ENCODE data around the gene SLCO1A2.
"Not testable (repeated sequence)": the region's sequence is repeated elsewhere in the genome, so short reads cannot be mapped to it uniquely, and the experiment has no call there.

SLCO1A2 gene

GRCh38 chr12:21334771-21335325 is at the start of gene SLCO1A2:
TSS of gene SLCO1A2 (minus strand) at chr12:21334917. CDS start at chr12:21334647, 270 bp downstream.
- no peaks in the 10 kb centered on the region for H3K36me3 ChIP-seq (ENCODE audit: insufficient read depth, low read depth, low read length)

GRCh38 chr12:21384261-21384660 is 49.5 kb upstream of the SLCO1A2 start:
- Histone ChIP-seq H3K27ac (ENCODE audit: low read length) (no peak overlapping the region), H3K27me3 (ENCODE audit: insufficient read depth, low read length) (no peaks in the 10 kb centered on the region), H3K9ac (ENCODE audit: low read depth, low read length) (no peak overlapping the region), H3K4me3 (ENCODE audit: low read length) (no peak overlapping the region), H3K9me3 (ENCODE audit: insufficient read depth, low read depth, low read length) (no peaks in the 10 kb centered on the region), H3K4me1 (ENCODE audit: insufficient read depth, low read length) (no peaks in the 10 kb centered on the region), H3K36me3 (ENCODE audit: insufficient read depth, low read depth, low read length) (no peaks in the 10 kb centered on the region)

More at GRCh38 chr12:21334771-21335325, at the start of gene SLCO1A2:
- Histone ChIP-seq H3K27ac (ENCODE audit: low read length) (no peak within 1 kb of the TSS), H3K4me1 (ENCODE audit: insufficient read depth, low read length) (peaks cover 8% of the 10 kb centered on the region), H3K4me3 (ENCODE audit: low read length) (no peak within 1 kb of the TSS), H3K9ac (ENCODE audit: low read depth, low read length) (no peak within 1 kb of the TSS), H3K27me3 (ENCODE audit: insufficient read depth, low read length) (no peaks in the 10 kb centered on the region), H3K9me3 (ENCODE audit: insufficient read depth, low read depth, low read length) (peaks cover 30% of the 10 kb centered on the region)

- not testable (repeated sequence) for H3K9ac ChIP-seq (ENCODE audit: low read depth, low read length); H3K27ac ChIP-seq (ENCODE audit: low read length); H3K36me3 ChIP-seq (ENCODE audit: insufficient read depth, low read depth, low read length); H3K4me3 ChIP-seq (ENCODE audit: low read length); H3K27me3 ChIP-seq (ENCODE audit: insufficient read depth, low read length); H3K9me3 ChIP-seq (ENCODE audit: insufficient read depth, low read depth, low read length); H3K4me1 ChIP-seq (ENCODE audit: insufficient read depth, low read length)
These were observed 46.6 kb upstream of the SLCO1A2 start for GRCh38 chr12:21381320-21381719.

GRCh38 chr12:21379218-21379617 is 44.5 kb upstream of the SLCO1A2 start:
- Histone ChIP-seq H3K4me3 (ENCODE audit: low read length) (no peak overlapping the region), H3K36me3 (ENCODE audit: insufficient read depth, low read depth, low read length) (no peaks in the 10 kb centered on the region), H3K27me3 (ENCODE audit: insufficient read depth, low read length) (no peaks in the 10 kb centered on the region), H3K27ac (ENCODE audit: low read length) (no peak overlapping the region), H3K4me1 (ENCODE audit: insufficient read depth, low read length) (0 out of 2 replicates have a peak, but pooled peaks cover 2% of the 10 kb centered on the region), H3K9me3 (ENCODE audit: insufficient read depth, low read depth, low read length) (no peaks in the 10 kb centered on the region), H3K9ac (ENCODE audit: low read depth, low read length) (no peak overlapping the region)

- no peak within 1 kb of the TSS for H3K9ac ChIP-seq (ENCODE audit: low read depth, low read length)
- H3K36me3 ChIP-seq (ENCODE audit: insufficient read depth, low read depth, low read length), result no peaks in the 10 kb centered on the region
- H3K9me3 ChIP-seq (ENCODE audit: insufficient read depth, low read depth, low read length), result no peaks in the 10 kb centered on the region
- H3K4me1 ChIP-seq (ENCODE audit: insufficient read depth, low read length), result 0 out of 2 replicates have a peak, but pooled peaks cover 2% of the 10 kb centered on the region
- H3K27ac ChIP-seq (ENCODE audit: low read length), result no peak within 1 kb of the TSS
- H3K4me3 ChIP-seq (ENCODE audit: low read length), result no peak within 1 kb of the TSS
- H3K27me3 ChIP-seq (ENCODE audit: insufficient read depth, low read length), result no peaks in the 10 kb centered on the region
These were observed 37.9 kb upstream of the SLCO1A2 start, which contains the start of gene IAPP for GRCh38 chr12:21372602-21373001. TSS of gene IAPP (plus strand) at chr12:21372902. CDS start at chr12:21373352, 450 bp downstream.

GRCh38 chr12:21370845-21371449 is 36.2 kb upstream of the SLCO1A2 start:
- H3K4me3 ChIP-seq (ENCODE audit: low read length), result no peak overlapping the region
- H3K36me3 ChIP-seq (ENCODE audit: insufficient read depth, low read depth, low read length), result no peaks in the 10 kb centered on the region
- H3K9ac ChIP-seq (ENCODE audit: low read depth, low read length), result no peak overlapping the region
- 0 out of 2 replicates have a peak, but pooled peaks cover 8% of the 10 kb centered on the region for H3K4me1 ChIP-seq (ENCODE audit: insufficient read depth, low read length)
- H3K27me3 ChIP-seq (ENCODE audit: insufficient read depth, low read length), result no peaks in the 10 kb centered on the region
- H3K27ac ChIP-seq (ENCODE audit: low read length), result no peak overlapping the region
- no peaks in the 10 kb centered on the region for H3K9me3 ChIP-seq (ENCODE audit: insufficient read depth, low read depth, low read length)

- no peak overlapping the region for H3K9ac ChIP-seq (ENCODE audit: low read depth, low read length)
- no peaks in the 10 kb centered on the region for H3K36me3 ChIP-seq (ENCODE audit: insufficient read depth, low read depth, low read length)
- 0 out of 2 replicates have a peak, but pooled peaks cover 7% of the 10 kb centered on the region for H3K4me1 ChIP-seq (ENCODE audit: insufficient read depth, low read length)
- no peaks in the 10 kb centered on the region for H3K9me3 ChIP-seq (ENCODE audit: insufficient read depth, low read depth, low read length)
- H3K27ac ChIP-seq (ENCODE audit: low read length), result no peak overlapping the region
- H3K27me3 ChIP-seq (ENCODE audit: insufficient read depth, low read length), result no peaks in the 10 kb centered on the region
- no peak overlapping the region for H3K4me3 ChIP-seq (ENCODE audit: low read length)
These were observed 34.6 kb upstream of the SLCO1A2 start for GRCh38 chr12:21369141-21369980.

GRCh38 chr12:21360632-21361031 is 25.9 kb upstream of the SLCO1A2 start:
- not testable (repeated sequence) for H3K9ac ChIP-seq (ENCODE audit: low read depth, low read length); H3K9me3 ChIP-seq (ENCODE audit: insufficient read depth, low read depth, low read length); H3K4me1 ChIP-seq (ENCODE audit: insufficient read depth, low read length); H3K4me3 ChIP-seq (ENCODE audit: low read length); H3K27me3 ChIP-seq (ENCODE audit: insufficient read depth, low read length); H3K36me3 ChIP-seq (ENCODE audit: insufficient read depth, low read depth, low read length); H3K27ac ChIP-seq (ENCODE audit: low read length)

GRCh38 chr12:21354641-21355040 is 19.9 kb upstream of the SLCO1A2 start:
- no peak overlapping the region for H3K9ac ChIP-seq (ENCODE audit: low read depth, low read length)
- H3K9me3 ChIP-seq (ENCODE audit: insufficient read depth, low read depth, low read length), result no peaks in the 10 kb centered on the region
- H3K4me1 ChIP-seq (ENCODE audit: insufficient read depth, low read length), result no peaks in the 10 kb centered on the region
- no peaks in the 10 kb centered on the region for H3K36me3 ChIP-seq (ENCODE audit: insufficient read depth, low read depth, low read length)
- H3K27ac ChIP-seq (ENCODE audit: low read length), result no peak overlapping the region
- no peak overlapping the region for H3K4me3 ChIP-seq (ENCODE audit: low read length)
- no peaks in the 10 kb centered on the region for H3K27me3 ChIP-seq (ENCODE audit: insufficient read depth, low read length)

GRCh38 chr12:21353948-21354347 is 19.2 kb upstream of the SLCO1A2 start:
- Histone ChIP-seq H3K27me3 (ENCODE audit: insufficient read depth, low read length) (no peaks in the 10 kb centered on the region), H3K9ac (ENCODE audit: low read depth, low read length) (no peak overlapping the region), H3K4me3 (ENCODE audit: low read length) (no peak overlapping the region), H3K27ac (ENCODE audit: low read length) (no peak overlapping the region), H3K36me3 (ENCODE audit: insufficient read depth, low read depth, low read length) (no peaks in the 10 kb centered on the region), H3K9me3 (ENCODE audit: insufficient read depth, low read depth, low read length) (no peaks in the 10 kb centered on the region), H3K4me1 (ENCODE audit: insufficient read depth, low read length) (no peaks in the 10 kb centered on the region)

- Histone ChIP-seq H3K9ac (ENCODE audit: low read depth, low read length) (no peak overlapping the region), H3K9me3 (ENCODE audit: insufficient read depth, low read depth, low read length) (no peaks in the 10 kb centered on the region), H3K4me1 (ENCODE audit: insufficient read depth, low read length) (no peaks in the 10 kb centered on the region), H3K4me3 (ENCODE audit: low read length) (no peak overlapping the region), H3K27ac (ENCODE audit: low read length) (no peak overlapping the region), H3K27me3 (ENCODE audit: insufficient read depth, low read length) (no peaks in the 10 kb centered on the region), H3K36me3 (ENCODE audit: insufficient read depth, low read depth, low read length) (no peaks in the 10 kb centered on the region)
These were observed 18.8 kb upstream of the SLCO1A2 start for GRCh38 chr12:21353487-21353886.

GRCh38 chr12:21350975-21351374 is 16.3 kb upstream of the SLCO1A2 start:
- no peaks in the 10 kb centered on the region for H3K27me3 ChIP-seq (ENCODE audit: insufficient read depth, low read length)
- no peak overlapping the region for H3K4me3 ChIP-seq (ENCODE audit: low read length)
- no peaks in the 10 kb centered on the region for H3K9me3 ChIP-seq (ENCODE audit: insufficient read depth, low read depth, low read length)
- no peaks in the 10 kb centered on the region for H3K36me3 ChIP-seq (ENCODE audit: insufficient read depth, low read depth, low read length)
- H3K27ac ChIP-seq (ENCODE audit: low read length), result no peak overlapping the region
- no peaks in the 10 kb centered on the region for H3K4me1 ChIP-seq (ENCODE audit: insufficient read depth, low read length)
- no peak overlapping the region for H3K9ac ChIP-seq (ENCODE audit: low read depth, low read length)

Data from iPS-20b (cell line).